Transverse colon (tissue), 1 donor: ENCODE data around the gene OR4S1.

Experiments
- EP300 ChIP-seq: sonication (generic); formaldehyde crosslinking; IDR thresholded peaks from one replicate; pipeline ENCODE4 v1.6.1; 2017; ENCODE audit warnings: antibody characterized with exemption, low read depth
- POLR2A ChIP-seq: fragments of 450-650 bp; IDR thresholded peaks from one replicate; pipeline ENCODE4 v1.6.1; 2016; ENCODE audit warnings: antibody characterized with exemption, mild to moderate bottlenecking, moderate library complexity

DNA sequence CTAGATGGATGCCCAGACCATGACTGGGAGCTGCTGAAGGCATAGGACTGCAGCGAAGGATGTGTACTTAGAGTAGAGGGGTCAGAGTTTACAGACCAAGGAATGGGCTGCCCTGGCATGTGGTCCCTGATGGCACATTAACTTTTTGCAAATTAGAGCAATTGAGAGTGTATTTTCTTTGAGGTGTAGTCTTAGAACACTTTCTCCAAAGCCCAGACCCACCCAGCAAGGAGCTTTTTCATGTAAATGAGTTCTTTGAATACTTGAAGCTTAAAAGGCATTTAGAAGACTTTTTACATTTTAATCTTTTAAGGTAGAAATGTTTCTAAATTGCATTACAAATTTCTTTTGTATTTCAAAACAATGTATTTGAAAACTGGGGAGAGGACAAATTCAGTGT lies 33.4 kb upstream of the OR4S1 start:
- TF ChIP-seq EP300 (no peak), POLR2A (no peak)
